SU-DHL-6 (cell line): ENCODE results near the gene ERCC3.

Experiments used
- H2AFZ ChIP-seq: fragments of 200-600 bp; sonication (generic); 2 replicates; pipeline ENCODE4 v1.6.1; 2014; ENCODE audit warnings: low read depth, mild to moderate bottlenecking, moderate library complexity, mixed read lengths, antibody characterized with exemption, low read length; ENCODE audit not compliant: severe bottlenecking
- H3F3A ChIP-seq: fragments of 200-600 bp; shearing (Covaris generic); 2 replicates; pipeline ENCODE4 v1.6.0; 2016; ENCODE audit warnings: antibody characterized with exemption, mild to moderate bottlenecking; ENCODE audit not compliant: insufficient read depth
- H3K27ac ChIP-seq: fragments of 200-600 bp; sonication (generic); 2 replicates; pipeline ENCODE4 v1.5.1; 2016; ENCODE audit warnings: low read depth, mild to moderate bottlenecking, low read length, moderate library complexity, mixed read lengths
- H3K27me3 ChIP-seq: fragments of 200-600 bp; sonication (generic), shearing (Covaris generic); 2 replicates; pipeline ENCODE4 v1.6.0; 2014; ENCODE audit warnings: mild to moderate bottlenecking, low read length
- H3K36me3 ChIP-seq: fragments of 200-600 bp; sonication (generic); 2 replicates; pipeline ENCODE4 v1.6.1; 2014; ENCODE audit warnings: mild to moderate bottlenecking, low read length, mixed read lengths
- H3K4me2 ChIP-seq: fragments of 300-600, 200-600 bp; shearing (Covaris generic), sonication (generic); 2 replicates; pipeline ENCODE4 v1.6.0; 2014; ENCODE audit warnings: low read length, low read depth, mild to moderate bottlenecking; ENCODE audit not compliant: poor library complexity, severe bottlenecking
- H3K4me3 ChIP-seq: fragments of 200-600 bp; sonication (generic); 2 replicates; pipeline ENCODE4 v1.5.1; 2014; ENCODE audit warnings: antibody characterized with exemption, low read length, mild to moderate bottlenecking, mixed read lengths; ENCODE audit not compliant: insufficient read depth, poor library complexity, severe bottlenecking
- H3K79me2 ChIP-seq: fragments of 200-600 bp; sonication (generic); 2 replicates; pipeline ENCODE4 v1.6.1; 2014; ENCODE audit warnings: mild to moderate bottlenecking, low read length, moderate library complexity; ENCODE audit not compliant: insufficient read depth
- H3K9ac ChIP-seq: fragments of 200-600 bp; sonication (generic); 2 replicates; pipeline ENCODE4 v1.7.0; 2014; ENCODE audit warnings: mild to moderate bottlenecking, low read length
- H3K9me2 ChIP-seq: fragments of 200-600 bp; sonication (generic); replicated peaks from 2 replicates; pipeline ENCODE4 v1.6.1; 2014; ENCODE audit warnings: low read length; ENCODE audit not compliant: insufficient read depth
- H3K9me3 ChIP-seq: fragments of 200-600 bp; sonication (generic); 2 replicates; pipeline ENCODE4 v1.6.1; 2014; ENCODE audit warnings: low read length, mixed read lengths; ENCODE audit not compliant: insufficient read depth
- H4K20me1 ChIP-seq: fragments of 200-600 bp; sonication (generic); 2 replicates; pipeline ENCODE4 v1.6.1; 2014; ENCODE audit warnings: low read depth, mild to moderate bottlenecking, antibody characterized with exemption, low read length, moderate library complexity, mixed read lengths
- CTCF ChIP-seq: fragments of 200-600 bp; sonication (generic); IDR thresholded peaks from one replicate; pipeline ENCODE4 v1.5.1; 2017; ENCODE audit warnings: antibody characterized with exemption, mild to moderate bottlenecking, low read length, moderate library complexity; ENCODE audit not compliant: insufficient read depth, poor library complexity, severe bottlenecking
- EZH2phosphoT487 ChIP-seq: fragments of 200-600 bp; sonication (generic), shearing (Covaris generic); conservative IDR thresholded peaks from 2 replicates; pipeline ENCODE4 v1.6.1; 2018; ENCODE audit warnings: mild to moderate bottlenecking, antibody characterized with exemption, low read length, moderate library complexity, mixed read lengths

ERCC3 gene

DNA sequence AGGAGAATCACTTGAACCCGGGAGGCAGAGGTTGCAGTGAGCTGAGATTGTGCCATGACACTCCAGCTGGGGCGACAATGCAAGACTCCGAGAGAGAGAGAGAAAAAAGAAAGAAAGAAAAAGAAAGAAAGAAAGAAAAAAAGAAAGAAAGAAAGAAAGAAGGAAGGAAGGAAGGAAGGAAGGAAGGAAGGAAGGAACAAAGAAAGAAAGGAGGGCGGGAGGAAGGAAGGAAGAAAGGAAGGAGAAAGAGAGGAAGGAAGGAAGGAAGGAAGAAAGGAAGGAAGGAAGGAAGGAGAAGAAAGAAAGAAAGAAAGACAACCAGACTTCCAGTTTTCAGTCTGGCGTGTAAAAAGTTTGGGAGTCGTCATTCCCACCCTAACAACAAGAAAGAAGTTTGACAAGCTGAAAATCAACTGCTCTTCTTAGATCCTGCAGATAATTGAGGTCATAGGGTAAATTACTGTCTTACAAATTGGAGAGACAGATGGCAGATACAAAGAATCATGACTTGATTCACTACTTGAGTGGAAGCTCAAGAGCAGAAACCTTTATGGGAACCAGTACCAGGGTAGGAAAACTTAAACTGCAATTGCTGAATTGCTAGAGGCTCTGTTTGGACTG, 58.8 kb downstream of the ERCC3 start:
- H4K20me1 ChIP-seq, result no peaks in the 10 kb centered on the region
- no peaks in the 10 kb centered on the region for H3K9me3 ChIP-seq
- H3K9ac ChIP-seq, result no peak overlapping the region
- H3F3A ChIP-seq, result no peaks in the 10 kb centered on the region
- H2AFZ ChIP-seq, result no peak overlapping the region
- H3K4me2 ChIP-seq, result no peak overlapping the region
- no peak for TF ChIP-seq EZH2phosphoT487
- no peak for TF ChIP-seq CTCF
- H3K4me3 ChIP-seq, result no peak overlapping the region
- H3K27me3 ChIP-seq, result no peaks in the 10 kb centered on the region
- no peak overlapping the region for H3K27ac ChIP-seq
- H3K36me3 ChIP-seq, result no peaks in the 10 kb centered on the region
- H3K9me2 ChIP-seq, result no peaks in the 10 kb centered on the region
- no peaks in the 10 kb centered on the region for H3K79me2 ChIP-seq

GRCh38 chr2:127233710-127234109, 60.2 kb downstream of the ERCC3 start:
- H3K27me3 ChIP-seq, result no peaks in the 10 kb centered on the region
- H3K4me3 ChIP-seq, result no peak overlapping the region
- no peaks in the 10 kb centered on the region for H3K79me2 ChIP-seq
- H3K9me3 ChIP-seq, result no peaks in the 10 kb centered on the region
- H2AFZ ChIP-seq, result no peak overlapping the region
- no peak for TF ChIP-seq EZH2phosphoT487
- TF ChIP-seq CTCF, result no peak
- H3K9me2 ChIP-seq, result no peaks in the 10 kb centered on the region
- no peaks in the 10 kb centered on the region for H3K36me3 ChIP-seq
- H3K4me2 ChIP-seq, result no peak overlapping the region
- H3K9ac ChIP-seq, result no peak overlapping the region
- no peak overlapping the region for H3K27ac ChIP-seq
- no peaks in the 10 kb centered on the region for H3F3A ChIP-seq
- no peaks in the 10 kb centered on the region for H4K20me1 ChIP-seq

DNA sequence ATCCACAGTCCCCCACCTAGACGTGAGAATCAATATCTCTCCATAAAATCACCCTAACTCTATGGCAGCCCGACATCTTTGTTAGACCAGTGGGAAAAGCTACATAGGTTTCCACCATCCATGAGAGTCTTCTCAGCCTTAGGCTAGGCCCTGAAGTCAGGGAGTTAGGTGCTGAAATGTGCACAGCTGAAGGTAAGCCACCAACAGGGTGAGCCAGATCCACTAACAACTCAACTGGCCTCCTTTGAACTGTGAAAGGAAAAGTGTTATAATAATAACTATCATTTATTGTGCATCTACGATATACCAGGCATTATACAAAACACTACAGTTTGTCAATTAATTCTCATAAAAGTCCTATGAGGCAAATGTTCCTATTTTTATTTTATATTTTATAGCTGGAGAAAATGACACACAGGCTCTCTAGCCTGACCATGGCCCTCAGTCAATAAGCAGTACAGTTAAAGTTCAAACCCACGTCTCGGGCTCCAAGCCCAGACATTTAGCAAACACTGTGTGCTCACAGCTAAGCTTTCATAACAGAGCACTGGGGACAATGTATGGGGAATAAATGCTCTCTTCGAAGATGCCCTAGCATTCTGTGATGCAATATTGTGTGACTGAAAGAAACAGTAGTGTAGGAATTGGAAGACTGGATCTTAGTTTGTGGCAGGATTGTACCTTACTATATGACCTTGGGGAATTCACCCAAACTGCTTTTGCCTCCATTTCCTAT, 62.6 kb downstream of the ERCC3 start:
- no peaks in the 10 kb centered on the region for H3K36me3 ChIP-seq
- H3K9ac ChIP-seq, result no peak overlapping the region
- H3F3A ChIP-seq, result no peaks in the 10 kb centered on the region
- no peaks in the 10 kb centered on the region for H3K9me2 ChIP-seq
- no peaks in the 10 kb centered on the region for H3K27me3 ChIP-seq
- no peaks in the 10 kb centered on the region for H3K79me2 ChIP-seq
- H2AFZ ChIP-seq, result no peak overlapping the region
- no peak overlapping the region for H3K4me2 ChIP-seq
- no peak overlapping the region for H3K27ac ChIP-seq
- no peak for TF ChIP-seq EZH2phosphoT487
- no peak for TF ChIP-seq CTCF
- no peaks in the 10 kb centered on the region for H4K20me1 ChIP-seq
- no peaks in the 10 kb centered on the region for H3K9me3 ChIP-seq
- no peak overlapping the region for H3K4me3 ChIP-seq
